ENCODE data around the gene PIM3. TPM values are rescaled to one million over a fixed set of nuclear protein-coding genes. Genes with fewer than 3 reads are reported as not detected.

PIM3 gene
- total and polyA plus RNA-seq, 10 of the 15 experiments (the other 5 are each of a cell fraction or from before 2014, with no cell fraction given): 0.31 to 60.8 (median 12.4) TPM

DNA sequence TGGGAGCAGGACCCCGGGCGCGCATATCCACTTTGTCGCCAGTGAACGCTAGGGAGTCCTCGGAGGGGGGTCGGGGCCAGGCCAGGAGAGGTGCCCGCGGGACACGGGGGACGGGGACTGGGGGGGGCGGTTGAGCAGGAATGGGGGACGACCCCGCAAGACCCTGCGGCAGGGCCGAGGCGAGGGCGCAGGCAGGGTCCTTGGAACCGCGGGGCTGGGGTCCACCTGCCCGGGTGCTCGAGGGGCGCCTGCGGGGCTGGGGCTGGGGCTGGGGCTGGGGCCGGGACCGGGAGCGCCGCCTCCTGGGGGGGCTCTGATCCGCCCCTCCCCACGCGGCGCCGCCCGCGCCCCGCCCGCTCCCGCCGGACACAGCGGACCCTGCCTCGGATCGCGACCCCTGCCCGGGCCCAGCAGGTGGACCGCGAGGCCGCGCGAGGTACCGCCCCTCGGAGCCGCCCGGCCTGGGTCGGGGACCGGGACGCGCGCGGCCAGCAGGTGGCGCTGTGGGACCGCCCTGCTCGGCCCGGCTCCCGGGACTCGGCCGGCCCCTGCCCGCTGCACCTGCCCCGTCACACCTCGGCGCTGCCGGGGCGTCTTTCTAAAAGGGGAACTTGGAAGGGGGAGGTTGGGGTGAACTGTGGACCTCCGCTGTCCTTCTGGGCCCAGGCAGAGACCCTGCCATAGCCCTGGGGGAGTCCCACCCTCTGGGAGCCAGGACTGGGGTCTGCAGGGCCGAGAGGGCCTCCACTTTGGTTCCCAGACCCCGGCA lies 31.2 kb upstream of the PIM3 start (continued):
- TF ChIP-seq, protein P1, sequence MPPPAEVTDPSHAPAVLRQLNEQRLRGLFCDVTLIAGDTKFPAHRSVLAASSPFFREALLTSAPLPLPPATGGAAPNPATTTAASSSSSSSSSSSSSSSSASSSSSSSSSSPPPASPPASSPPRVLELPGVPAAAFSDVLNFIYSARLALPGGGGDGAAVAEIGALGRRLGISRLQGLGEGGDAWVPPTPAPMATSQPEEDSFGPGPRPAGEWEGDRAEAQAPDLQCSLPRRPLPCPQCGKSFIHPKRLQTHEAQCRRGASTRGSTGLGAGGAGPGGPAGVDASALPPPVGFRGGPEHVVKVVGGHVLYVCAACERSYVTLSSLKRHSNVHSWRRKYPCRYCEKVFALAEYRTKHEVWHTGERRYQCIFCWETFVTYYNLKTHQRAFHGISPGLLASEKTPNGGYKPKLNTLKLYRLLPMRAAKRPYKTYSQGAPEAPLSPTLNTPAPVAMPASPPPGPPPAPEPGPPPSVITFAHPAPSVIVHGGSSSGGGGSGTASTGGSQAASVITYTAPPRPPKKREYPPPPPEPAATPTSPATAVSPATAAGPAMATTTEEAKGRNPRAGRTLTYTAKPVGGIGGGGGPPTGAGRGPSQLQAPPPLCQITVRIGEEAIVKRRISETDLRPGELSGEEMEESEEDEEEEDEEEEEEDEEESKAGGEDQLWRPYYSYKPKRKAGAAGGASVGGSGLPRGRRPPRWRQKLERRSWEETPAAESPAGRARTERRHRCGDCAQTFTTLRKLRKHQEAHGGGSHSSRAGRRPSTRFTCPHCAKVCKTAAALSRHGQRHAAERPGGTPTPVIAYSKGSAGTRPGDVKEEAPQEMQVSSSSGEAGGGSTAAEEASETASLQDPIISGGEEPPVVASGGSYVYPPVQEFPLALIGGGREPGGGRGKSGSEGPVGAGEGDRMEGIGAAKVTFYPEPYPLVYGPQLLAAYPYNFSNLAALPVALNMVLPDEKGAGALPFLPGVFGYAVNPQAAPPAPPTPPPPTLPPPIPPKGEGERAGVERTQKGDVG (CRISPR knock-in tag; IDR thresholded peaks at IDR 0.05): no peak
- TF ChIP-seq KDM1A (IDR thresholded peaks at IDR 0.05; ENCODE audit: borderline replicate concordance): no peak
- TF ChIP-seq, protein P2, sequence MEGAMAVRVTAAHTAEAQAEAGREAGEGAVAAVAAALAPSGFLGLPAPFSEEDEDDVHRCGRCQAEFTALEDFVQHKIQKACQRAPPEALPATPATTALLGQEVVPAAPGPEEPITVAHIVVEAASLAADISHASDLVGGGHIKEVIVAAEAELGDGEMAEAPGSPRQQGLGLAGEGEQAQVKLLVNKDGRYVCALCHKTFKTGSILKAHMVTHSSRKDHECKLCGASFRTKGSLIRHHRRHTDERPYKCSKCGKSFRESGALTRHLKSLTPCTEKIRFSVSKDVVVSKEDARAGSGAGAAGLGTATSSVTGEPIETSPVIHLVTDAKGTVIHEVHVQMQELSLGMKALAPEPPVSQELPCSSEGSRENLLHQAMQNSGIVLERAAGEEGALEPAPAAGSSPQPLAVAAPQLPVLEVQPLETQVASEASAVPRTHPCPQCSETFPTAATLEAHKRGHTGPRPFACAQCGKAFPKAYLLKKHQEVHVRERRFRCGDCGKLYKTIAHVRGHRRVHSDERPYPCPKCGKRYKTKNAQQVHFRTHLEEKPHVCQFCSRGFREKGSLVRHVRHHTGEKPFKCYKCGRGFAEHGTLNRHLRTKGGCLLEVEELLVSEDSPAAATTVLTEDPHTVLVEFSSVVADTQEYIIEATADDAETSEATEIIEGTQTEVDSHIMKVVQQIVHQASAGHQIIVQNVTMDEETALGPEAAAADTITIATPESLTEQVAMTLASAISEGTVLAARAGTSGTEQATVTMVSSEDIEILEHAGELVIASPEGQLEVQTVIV (IDR thresholded peaks at IDR 0.05; ENCODE audit: borderline replicate concordance, partially characterized antibody): no peak
- TF ChIP-seq, protein P3, sequence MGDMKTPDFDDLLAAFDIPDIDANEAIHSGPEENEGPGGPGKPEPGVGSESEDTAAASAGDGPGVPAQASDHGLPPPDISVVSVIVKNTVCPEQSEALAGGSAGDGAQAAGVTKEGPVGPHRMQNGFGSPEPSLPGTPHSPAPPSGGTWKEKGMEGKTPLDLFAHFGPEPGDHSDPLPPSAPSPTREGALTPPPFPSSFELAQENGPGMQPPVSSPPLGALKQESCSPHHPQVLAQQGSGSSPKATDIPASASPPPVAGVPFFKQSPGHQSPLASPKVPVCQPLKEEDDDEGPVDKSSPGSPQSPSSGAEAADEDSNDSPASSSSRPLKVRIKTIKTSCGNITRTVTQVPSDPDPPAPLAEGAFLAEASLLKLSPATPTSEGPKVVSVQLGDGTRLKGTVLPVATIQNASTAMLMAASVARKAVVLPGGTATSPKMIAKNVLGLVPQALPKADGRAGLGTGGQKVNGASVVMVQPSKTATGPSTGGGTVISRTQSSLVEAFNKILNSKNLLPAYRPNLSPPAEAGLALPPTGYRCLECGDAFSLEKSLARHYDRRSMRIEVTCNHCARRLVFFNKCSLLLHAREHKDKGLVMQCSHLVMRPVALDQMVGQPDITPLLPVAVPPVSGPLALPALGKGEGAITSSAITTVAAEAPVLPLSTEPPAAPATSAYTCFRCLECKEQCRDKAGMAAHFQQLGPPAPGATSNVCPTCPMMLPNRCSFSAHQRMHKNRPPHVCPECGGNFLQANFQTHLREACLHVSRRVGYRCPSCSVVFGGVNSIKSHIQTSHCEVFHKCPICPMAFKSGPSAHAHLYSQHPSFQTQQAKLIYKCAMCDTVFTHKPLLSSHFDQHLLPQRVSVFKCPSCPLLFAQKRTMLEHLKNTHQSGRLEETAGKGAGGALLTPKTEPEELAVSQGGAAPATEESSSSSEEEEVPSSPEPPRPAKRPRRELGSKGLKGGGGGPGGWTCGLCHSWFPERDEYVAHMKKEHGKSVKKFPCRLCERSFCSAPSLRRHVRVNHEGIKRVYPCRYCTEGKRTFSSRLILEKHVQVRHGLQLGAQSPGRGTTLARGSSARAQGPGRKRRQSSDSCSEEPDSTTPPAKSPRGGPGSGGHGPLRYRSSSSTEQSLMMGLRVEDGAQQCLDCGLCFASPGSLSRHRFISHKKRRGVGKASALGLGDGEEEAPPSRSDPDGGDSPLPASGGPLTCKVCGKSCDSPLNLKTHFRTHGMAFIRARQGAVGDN (IDR thresholded peaks at IDR 0.05): peak; percentile 30; the same call in 1 of the 2 replicates
- no peak for TF ChIP-seq CHD4 (IDR thresholded peaks at IDR 0.05)
- no peak for TF ChIP-seq CREB1 (IDR thresholded peaks at IDR 0.05; ENCODE audit: low read depth)
- TF ChIP-seq PAX5 (IDR thresholded peaks at IDR 0.05; ENCODE audit: borderline replicate concordance, low read depth, low read length): peak; percentile 79; the same call in 1 of the 2 replicates
- TF ChIP-seq YY1 (IDR thresholded peaks at IDR 0.05; ENCODE audit: low read depth, low read length): peak; percentile 53; the same call in 1 of the 2 replicates
- TF ChIP-seq MXI1 (IDR thresholded peaks at IDR 0.05; ENCODE audit: low read depth, low read length): no peak
- no peak for TF ChIP-seq FOS (IDR thresholded peaks at IDR 0.05; ENCODE audit: borderline replicate concordance, extremely low read depth, insufficient read length)
- no peak for TF ChIP-seq CBX3 (IDR thresholded peaks at IDR 0.05; ENCODE audit: borderline replicate concordance, low read depth)
- TF ChIP-seq CBX5 (IDR thresholded peaks at IDR 0.05; ENCODE audit: low read depth): no peak
- TF ChIP-seq RB1 (IDR thresholded peaks at IDR 0.05; ENCODE audit: borderline replicate concordance): peak; percentile 89; the same call in 1 of the 2 replicates
- peak; percentile 81 for TF ChIP-seq LARP7 (IDR thresholded peaks at IDR 0.05)
- TF ChIP-seq HDGF (IDR thresholded peaks at IDR 0.05): no peak
- TF ChIP-seq PML (IDR thresholded peaks at IDR 0.05; ENCODE audit: low read length): no peak
- no peak for TF ChIP-seq IKZF2 (IDR thresholded peaks at IDR 0.05)
- no peak for TF ChIP-seq RAD51 (IDR thresholded peaks at IDR 0.05)
- peak; percentile 57 for TF ChIP-seq IKZF1 (conservative IDR thresholded peaks at IDR 0.05)
- no peak for TF ChIP-seq TBL1XR1 (IDR thresholded peaks at IDR 0.05; ENCODE audit: low read depth, low read length)
- TF ChIP-seq SUPT20H (IDR thresholded peaks at IDR 0.05; ENCODE audit: borderline replicate concordance, control insufficient read depth, low read depth, low read length): no peak
- peak; percentile 79 for TF ChIP-seq SMARCA5 (IDR thresholded peaks at IDR 0.05)
